Activated naive CD8-positive, alpha-beta T cell treated with anti-CD3 and anti-CD28 coated beads, Interleukin-2, amount 10 ng/mL, durations not matched to agents 7 days and 5 days (primary cell): Measurements from ENCODE around the gene CLEC5A. TPM values are rescaled to one million over a fixed set of nuclear protein-coding genes. Genes with fewer than 3 reads are reported as not detected.
"Not testable (repeated sequence)": the region's sequence is repeated elsewhere in the genome, so short reads cannot be mapped to it uniquely, and the experiment has no call there.

ENCODE experiments used
- ATAC-seq: fragments of 150-1000 bp; cut with Tn5 transposase; one replicate; pipeline ENCODE4 v1.10.0; 2021; ENCODE audit warnings: low read depth, moderate library complexity
- POLR2A ChIA-PET: fragments of 350-600 bp; sonication (Branson Sonifier 250); formaldehyde crosslinking; loops from one replicate; lab custom pipeline; 2021; ENCODE audit warnings: antibody characterized with exemption; lab: Charles Lee
- DNase-seq: peaks from one replicate; pipeline ENCODE4 v3.0.0; 2021
- H3K27ac Mint-ChIP-seq: one replicate; pipeline ENCODE4 v1.8.0; 2022; ENCODE audit warnings: mild to moderate bottlenecking, mixed read lengths
- H3K27me3 Mint-ChIP-seq: one replicate; pipeline ENCODE4 v1.8.0; 2022; ENCODE audit warnings: mild to moderate bottlenecking, moderate library complexity, mixed read lengths
- H3K36me3 Mint-ChIP-seq: one replicate; pipeline ENCODE4 v1.8.0; 2021; ENCODE audit warnings: mild to moderate bottlenecking, mixed read lengths
- H3K4me1 Mint-ChIP-seq: one replicate; pipeline ENCODE4 v1.8.0; 2021; ENCODE audit warnings: mixed read lengths
- H3K4me3 Mint-ChIP-seq: one replicate; pipeline ENCODE4 v1.8.0; 2022; ENCODE audit warnings: mild to moderate bottlenecking, moderate library complexity, mixed read lengths
- H3K9me3 Mint-ChIP-seq: one replicate; pipeline ENCODE4 v1.8.0; 2021; ENCODE audit warnings: mixed read lengths
- total RNA-seq, 2 experiments: library from RNA; stranded (reverse); gene quantifications; one replicate each; pipeline ENCODE4 v1.2.3, GENCODE V29; 2021

Gene CLEC5A
- total RNA-seq, 2 experiments from 2014 or later = 0.44 to 0.60 TPM

DNA sequence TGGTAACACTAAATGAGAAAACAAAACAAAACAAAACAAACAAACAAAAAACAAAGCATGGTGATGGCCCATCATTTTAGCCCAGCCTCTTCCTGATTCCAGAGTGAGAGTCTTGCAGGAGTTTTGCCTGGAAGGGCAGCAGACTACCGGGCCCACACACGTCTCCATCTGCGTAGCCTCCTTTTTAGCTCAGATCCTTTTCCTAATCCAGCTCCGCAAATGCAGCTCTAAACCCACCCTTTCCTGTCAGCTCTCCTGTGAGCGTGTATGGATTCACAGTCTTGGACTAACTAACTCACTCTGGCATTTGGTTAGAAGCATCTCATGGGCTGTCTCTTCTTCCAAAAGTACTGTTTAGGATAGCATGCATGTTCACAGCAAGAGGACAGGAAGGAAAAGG is 16.6 kb downstream of the CLEC5A start:
- Mint-ChIP-seq H3K4me3 (no peak overlapping the region), H3K9me3 (peaks cover 8% of the 10 kb centered on the region), H3K27me3 (no peaks in the 10 kb centered on the region), H3K27ac (no peak overlapping the region), H3K4me1 (no peaks in the 10 kb centered on the region), H3K36me3 (no peaks in the 10 kb centered on the region)
- POLR2A ChIA-PET = no interaction called here
- ATAC-seq (no peak), DNase-seq (no peak)

DNA sequence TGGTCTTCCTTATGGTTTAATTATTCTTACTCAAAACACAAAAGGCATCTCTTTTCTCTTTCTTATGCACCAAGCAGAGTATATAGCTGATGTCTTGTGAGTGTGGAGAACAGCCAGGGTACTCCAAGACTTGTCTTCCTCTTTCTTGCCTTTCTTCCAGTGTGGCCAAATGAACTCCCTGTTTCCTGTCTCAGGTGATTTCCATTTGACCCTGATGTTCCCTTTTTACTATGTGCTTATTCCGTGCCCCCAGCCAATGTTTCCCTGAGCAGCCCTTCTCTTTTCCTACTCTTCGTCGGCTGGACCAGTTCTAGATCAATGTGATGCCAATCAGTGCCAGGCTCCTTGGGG is 18.0 kb downstream of the CLEC5A start:
- ATAC-seq = no peak
- no peak overlapping the region for H3K27ac Mint-ChIP-seq
- H3K4me1 Mint-ChIP-seq = no peaks in the 10 kb centered on the region
- POLR2A ChIA-PET = no interaction called here
- H3K27me3 Mint-ChIP-seq = no peaks in the 10 kb centered on the region
- H3K9me3 Mint-ChIP-seq = peaks cover 8% of the 10 kb centered on the region
- no peaks in the 10 kb centered on the region for H3K36me3 Mint-ChIP-seq
- no peak overlapping the region for H3K4me3 Mint-ChIP-seq
- DNase-seq = no peak

DNA sequence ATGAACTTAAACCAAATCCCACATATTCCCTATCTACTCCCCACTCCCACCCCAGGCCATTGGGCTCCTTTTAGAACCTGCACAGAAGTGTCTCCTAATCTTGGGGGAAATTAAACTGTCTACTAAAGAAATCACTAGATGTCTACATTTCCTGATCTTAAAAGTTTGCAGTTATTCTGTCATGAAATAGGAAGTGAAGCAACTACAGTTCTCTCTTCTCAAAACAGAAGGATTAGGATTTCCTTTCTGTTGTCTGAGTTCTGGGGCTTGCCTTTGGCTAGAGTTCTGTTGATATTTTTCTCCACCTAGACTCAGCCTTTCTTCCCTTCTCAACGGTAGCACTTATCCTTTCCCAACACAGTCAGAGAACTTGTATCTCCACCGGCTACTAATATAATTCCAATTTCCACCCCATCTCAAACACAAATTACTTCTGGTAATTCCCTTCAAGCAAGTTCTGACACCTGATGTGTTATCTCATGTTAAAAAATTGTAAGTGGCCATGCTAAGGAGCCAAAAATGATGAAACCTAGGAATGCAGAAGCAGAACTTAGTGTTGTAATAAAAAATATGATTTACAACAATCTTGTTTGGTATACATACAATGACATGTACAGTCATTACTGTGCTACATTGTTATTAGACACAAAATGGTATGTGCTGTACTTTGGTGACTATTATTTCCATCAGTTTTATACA is 18.5 kb downstream of the CLEC5A start:
- no peaks in the 10 kb centered on the region for H3K27me3 Mint-ChIP-seq
- no peak for ATAC-seq
- no peak for DNase-seq
- H3K4me3 Mint-ChIP-seq = no peak overlapping the region
- POLR2A ChIA-PET = no interaction called here
- no peaks in the 10 kb centered on the region for H3K4me1 Mint-ChIP-seq
- no peaks in the 10 kb centered on the region for H3K36me3 Mint-ChIP-seq
- peaks cover 8% of the 10 kb centered on the region for H3K9me3 Mint-ChIP-seq
- H3K27ac Mint-ChIP-seq = no peak overlapping the region

DNA sequence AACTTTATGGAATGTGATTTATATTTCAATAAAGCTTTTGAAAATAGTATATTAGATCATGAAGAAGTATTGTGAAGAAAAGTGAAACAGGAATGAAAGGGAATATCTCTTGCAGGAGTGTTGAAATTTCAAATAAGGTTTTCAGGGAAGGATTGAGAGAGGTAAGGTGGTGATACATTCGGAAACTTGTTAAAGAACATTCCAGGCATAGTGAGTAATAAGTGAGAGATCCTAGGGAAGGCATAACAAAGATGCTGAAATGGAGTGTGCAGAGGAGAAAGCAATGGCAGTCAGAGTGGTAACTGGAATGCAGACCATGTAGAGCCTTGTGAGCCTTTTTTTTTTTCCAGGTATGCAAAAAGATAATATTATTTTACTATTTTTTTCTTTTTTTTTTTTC is 26.5 kb downstream of the CLEC5A start:
- Mint-ChIP-seq H3K27me3 (no peaks in the 10 kb centered on the region), H3K4me3 (no peak overlapping the region), H3K36me3 (no peaks in the 10 kb centered on the region), H3K9me3 (peaks cover 1% of the 10 kb centered on the region), H3K27ac (no peak overlapping the region), H3K4me1 (no peaks in the 10 kb centered on the region)
- ATAC-seq (no peak), DNase-seq (no peak)
- POLR2A ChIA-PET = no interaction called here

DNA sequence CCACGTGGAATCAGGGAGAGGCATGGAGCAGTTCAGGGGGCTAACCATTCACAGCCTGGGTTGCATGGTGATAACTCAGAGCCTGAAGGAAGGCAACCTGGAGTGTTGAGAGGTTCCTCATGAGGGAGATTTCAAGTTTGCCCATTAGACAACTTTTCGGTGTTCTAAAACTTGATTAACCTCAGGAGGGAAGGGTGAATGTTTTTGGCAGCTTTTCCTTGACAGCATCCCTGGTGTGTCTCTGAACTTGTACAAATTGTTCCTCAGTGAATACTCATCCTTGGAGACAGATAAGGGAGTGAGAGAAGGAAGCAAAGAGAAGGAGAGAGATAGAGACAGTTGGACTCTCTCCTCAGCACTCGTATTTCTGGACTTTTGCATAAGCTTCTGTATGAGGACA is 30.7 kb downstream of the CLEC5A start, which contains the start of gene OR9A4:
TSS of gene OR9A4 (plus strand) at position 301 of the 400 bp plus-strand sequence. CDS start 2,477 bp downstream, outside the sequence.
- Mint-ChIP-seq H3K9me3 (peaks cover 1% of the 10 kb centered on the region), H3K27me3 (no peaks in the 10 kb centered on the region), H3K36me3 (no peaks in the 10 kb centered on the region), H3K27ac (no peak within 1 kb of the TSS), H3K4me1 (no peaks in the 10 kb centered on the region), H3K4me3 (no peak within 1 kb of the TSS)
- POLR2A ChIA-PET = no interaction called here
- ATAC-seq (no peak), DNase-seq (no peak)

DNA sequence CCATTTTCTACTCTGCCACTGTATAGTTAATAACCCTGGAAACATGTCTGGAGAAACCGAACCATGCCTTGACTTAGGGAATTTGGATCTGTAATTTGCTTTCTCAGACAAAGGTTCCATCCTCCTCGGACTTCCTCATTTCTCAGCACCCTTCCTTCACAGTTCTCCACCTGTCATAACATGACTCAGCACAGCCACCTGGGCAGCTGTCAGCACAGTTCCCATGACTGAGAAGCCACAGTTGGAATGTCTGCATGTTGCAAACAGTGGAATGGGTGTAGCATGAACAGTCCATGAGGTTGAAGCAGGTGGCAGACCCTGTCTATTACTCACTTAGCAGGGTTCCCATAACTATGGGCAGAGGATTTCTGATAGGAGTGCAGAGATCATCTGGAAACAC is 31.2 kb downstream of the CLEC5A start:
- DNase-seq (no peak), ATAC-seq (no peak)
- no peaks in the 10 kb centered on the region for H3K36me3 Mint-ChIP-seq
- H3K27ac Mint-ChIP-seq = no peak overlapping the region
- H3K27me3 Mint-ChIP-seq = no peaks in the 10 kb centered on the region
- H3K9me3 Mint-ChIP-seq = peaks cover 1% of the 10 kb centered on the region
- H3K4me1 Mint-ChIP-seq = no peaks in the 10 kb centered on the region
- POLR2A ChIA-PET = no interaction called here
- no peak overlapping the region for H3K4me3 Mint-ChIP-seq

DNA sequence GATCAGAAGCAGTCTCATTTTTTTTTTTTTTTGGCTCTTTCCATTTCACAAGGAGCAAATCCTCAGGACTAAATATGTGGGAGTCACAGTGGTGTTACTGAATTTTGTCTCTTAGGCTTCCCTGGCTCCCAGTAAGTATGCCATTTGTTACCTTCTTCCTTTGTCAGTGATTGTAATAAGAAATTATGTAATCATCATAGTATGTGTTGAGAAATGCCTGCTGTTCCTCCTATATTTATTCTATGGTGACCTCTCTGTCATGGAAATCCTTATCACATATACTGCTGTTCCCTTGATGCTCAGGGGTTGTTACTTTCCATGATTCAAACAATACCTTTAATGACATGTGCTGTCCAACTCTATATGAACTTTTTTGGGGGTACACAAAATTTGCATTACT is 35.4 kb downstream of the CLEC5A start:
- Mint-ChIP-seq H3K9me3 (no peaks in the 10 kb centered on the region), H3K27ac (no peak overlapping the region), H3K27me3 (peaks cover 2% of the 10 kb centered on the region), H3K4me3 (no peak overlapping the region), H3K36me3 (no peaks in the 10 kb centered on the region), H3K4me1 (no peaks in the 10 kb centered on the region)
- DNase-seq (no peak), ATAC-seq (no peak)
- POLR2A ChIA-PET = no interaction called here

DNA sequence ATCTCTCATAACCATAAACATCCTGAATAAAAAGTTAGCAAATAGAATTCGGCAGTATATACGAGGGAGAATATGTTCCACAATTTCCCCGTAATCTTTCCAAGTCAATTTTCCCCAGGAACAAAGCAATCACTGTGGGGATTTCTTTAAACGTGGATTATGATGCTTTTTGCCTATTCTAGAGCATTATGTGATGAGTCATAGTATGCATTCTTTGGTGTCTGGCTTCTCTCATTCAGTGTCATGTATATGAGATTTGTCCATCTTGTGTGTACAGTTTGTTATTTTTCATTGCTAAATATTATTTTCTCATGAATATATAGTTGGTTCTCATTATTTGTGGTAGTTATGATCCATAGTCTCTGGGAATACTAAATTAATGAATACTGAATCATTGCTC is 40.5 kb downstream of the CLEC5A start:
- POLR2A ChIA-PET = no interaction called here
- H3K27ac Mint-ChIP-seq = no peak overlapping the region
- no peak for ATAC-seq
- no peaks in the 10 kb centered on the region for H3K4me1 Mint-ChIP-seq
- peaks cover 4% of the 10 kb centered on the region for H3K27me3 Mint-ChIP-seq
- H3K4me3 Mint-ChIP-seq = no peak overlapping the region
- H3K9me3 Mint-ChIP-seq = no peaks in the 10 kb centered on the region
- no peaks in the 10 kb centered on the region for H3K36me3 Mint-ChIP-seq
- no peak for DNase-seq

DNA sequence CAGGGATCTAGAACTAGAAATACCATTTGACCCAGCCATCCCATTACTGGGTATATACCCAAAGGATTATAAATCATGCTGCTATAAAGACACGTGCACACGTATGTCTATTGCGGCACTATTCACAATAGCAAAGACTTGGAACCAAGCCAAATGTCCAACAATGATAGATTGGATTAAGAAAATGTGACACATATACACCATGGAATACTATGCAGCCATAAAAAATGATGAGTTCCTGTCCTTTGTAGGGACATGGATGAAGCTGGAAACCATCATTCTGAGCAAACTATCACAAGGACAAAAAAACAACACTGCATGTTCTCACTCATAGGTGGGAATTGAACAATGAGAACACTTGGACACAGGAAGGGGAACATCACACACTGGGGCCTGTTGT is 47.4 kb downstream of the CLEC5A start:
- H3K4me1 Mint-ChIP-seq, H3K36me3 Mint-ChIP-seq, H3K27ac Mint-ChIP-seq, DNase-seq, H3K9me3 Mint-ChIP-seq, ATAC-seq, POLR2A ChIA-PET, H3K4me3 Mint-ChIP-seq, H3K27me3 Mint-ChIP-seq: not testable (repeated sequence)

DNA sequence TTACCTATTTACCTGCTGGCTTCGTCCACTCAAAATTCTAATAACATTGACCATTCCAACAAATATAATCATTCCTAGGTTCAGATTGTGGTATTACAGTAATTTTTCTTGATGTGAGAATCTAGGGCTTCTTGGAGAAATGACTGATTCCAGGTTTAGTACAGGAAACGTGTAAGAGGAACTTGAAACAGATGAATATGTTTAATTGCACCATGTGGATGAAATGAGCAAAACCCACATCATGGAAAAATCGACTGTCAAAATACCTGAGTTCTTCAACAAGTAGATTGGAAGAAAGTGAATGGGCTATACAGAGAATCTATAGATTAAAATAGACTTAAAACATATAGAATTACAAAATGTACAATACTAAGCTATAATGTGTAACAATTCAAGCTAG is 55.4 kb downstream of the CLEC5A start:
- Mint-ChIP-seq H3K4me1 (no peaks in the 10 kb centered on the region), H3K4me3 (no peak overlapping the region), H3K27me3 (no peaks in the 10 kb centered on the region), H3K27ac (no peak overlapping the region), H3K36me3 (no peaks in the 10 kb centered on the region), H3K9me3 (no peaks in the 10 kb centered on the region)
- DNase-seq = no peak
- POLR2A ChIA-PET = no interaction called here
- no peak for ATAC-seq

DNA sequence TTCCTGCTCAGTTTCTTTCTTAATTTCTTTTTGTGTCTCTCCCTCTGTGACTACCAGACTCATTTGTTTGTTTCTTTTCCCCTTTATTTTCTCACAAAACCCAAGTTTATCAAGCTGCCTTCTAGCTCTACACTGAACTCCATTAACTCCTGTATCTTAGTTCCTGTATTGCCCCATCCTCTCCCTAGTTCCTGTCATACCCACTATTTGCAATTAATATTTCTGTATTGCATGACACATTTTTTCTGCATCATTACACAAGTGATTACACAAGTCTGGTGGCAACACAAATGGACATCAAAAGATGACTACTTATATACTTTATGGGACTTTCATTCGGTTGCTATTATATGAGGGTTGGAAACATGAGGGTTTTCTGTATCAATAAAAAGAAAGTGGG is 57.5 kb downstream of the CLEC5A start:
- Mint-ChIP-seq H3K4me3 (no peak overlapping the region), H3K36me3 (no peaks in the 10 kb centered on the region), H3K27me3 (peaks cover 5% of the 10 kb centered on the region), H3K9me3 (peaks cover 3% of the 10 kb centered on the region), H3K4me1 (no peaks in the 10 kb centered on the region), H3K27ac (no peak overlapping the region)
- ATAC-seq (no peak), DNase-seq (no peak)
- POLR2A ChIA-PET = no interaction called here

DNA sequence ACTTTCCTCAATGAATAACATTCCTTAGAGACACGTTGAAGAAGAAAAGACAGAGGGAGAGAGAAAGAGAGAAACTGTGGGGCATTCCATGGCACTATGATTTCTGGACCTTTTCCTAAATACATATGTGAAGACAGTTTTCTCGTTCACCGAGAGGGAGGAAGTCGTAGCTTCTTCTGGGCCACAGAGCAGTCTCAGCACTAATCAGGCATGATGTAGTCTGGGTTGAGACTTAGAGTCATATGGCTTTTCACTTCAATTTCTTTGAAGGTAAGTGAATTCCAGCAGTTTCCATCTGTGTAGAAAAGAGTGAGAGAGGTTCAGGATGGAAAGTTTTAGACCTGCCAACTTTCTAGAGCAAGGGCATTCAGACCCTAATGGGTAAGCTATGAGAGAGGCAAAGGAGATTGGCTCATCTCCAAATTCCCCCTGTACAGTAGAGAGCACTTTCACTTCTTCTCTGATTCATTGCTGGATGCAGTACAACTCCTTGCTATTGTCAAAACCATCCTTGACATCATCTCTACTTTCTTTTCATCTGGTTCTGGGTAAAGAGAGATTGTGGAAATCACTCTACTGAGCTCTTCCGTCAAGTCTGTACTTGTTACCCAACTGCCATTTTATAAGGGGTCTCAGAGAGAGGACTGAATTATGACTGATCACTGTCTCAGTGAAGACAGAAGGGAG is 62.1 kb downstream of the CLEC5A start:
- H3K4me3 Mint-ChIP-seq = no peak overlapping the region
- peaks cover 7% of the 10 kb centered on the region for H3K9me3 Mint-ChIP-seq
- H3K27me3 Mint-ChIP-seq = peaks cover 5% of the 10 kb centered on the region
- DNase-seq (no peak), ATAC-seq (no peak)
- POLR2A ChIA-PET = no interaction called here
- H3K36me3 Mint-ChIP-seq = no peaks in the 10 kb centered on the region
- no peak overlapping the region for H3K27ac Mint-ChIP-seq
- H3K4me1 Mint-ChIP-seq = no peaks in the 10 kb centered on the region

DNA sequence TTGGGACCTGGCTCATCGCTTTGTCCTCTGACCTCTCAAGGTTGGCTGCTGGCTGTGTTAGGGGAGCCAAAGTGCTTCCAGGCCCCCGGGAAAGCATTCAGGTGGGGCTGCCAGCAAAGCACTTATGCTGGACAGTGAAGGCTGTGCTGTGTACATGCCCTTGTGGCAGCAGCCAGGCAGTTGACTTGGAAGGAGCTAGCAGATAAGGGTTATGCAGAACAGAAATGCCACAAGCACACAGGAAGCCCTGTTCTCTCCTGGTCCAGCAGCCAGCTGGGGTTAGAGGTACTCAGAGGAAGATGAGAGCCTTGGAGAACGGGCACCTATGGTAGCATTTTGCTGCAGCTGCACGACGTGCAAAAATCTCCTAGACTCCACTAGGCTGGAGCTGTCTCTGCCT is 65.8 kb downstream of the CLEC5A start:
- DNase-seq (no peak), ATAC-seq (no peak)
- no peaks in the 10 kb centered on the region for H3K36me3 Mint-ChIP-seq
- no peak overlapping the region for H3K27ac Mint-ChIP-seq
- H3K9me3 Mint-ChIP-seq = peaks cover 12% of the 10 kb centered on the region
- H3K4me1 Mint-ChIP-seq = no peaks in the 10 kb centered on the region
- no peak overlapping the region for H3K4me3 Mint-ChIP-seq
- POLR2A ChIA-PET = no interaction called here
- H3K27me3 Mint-ChIP-seq = peaks cover 2% of the 10 kb centered on the region

DNA sequence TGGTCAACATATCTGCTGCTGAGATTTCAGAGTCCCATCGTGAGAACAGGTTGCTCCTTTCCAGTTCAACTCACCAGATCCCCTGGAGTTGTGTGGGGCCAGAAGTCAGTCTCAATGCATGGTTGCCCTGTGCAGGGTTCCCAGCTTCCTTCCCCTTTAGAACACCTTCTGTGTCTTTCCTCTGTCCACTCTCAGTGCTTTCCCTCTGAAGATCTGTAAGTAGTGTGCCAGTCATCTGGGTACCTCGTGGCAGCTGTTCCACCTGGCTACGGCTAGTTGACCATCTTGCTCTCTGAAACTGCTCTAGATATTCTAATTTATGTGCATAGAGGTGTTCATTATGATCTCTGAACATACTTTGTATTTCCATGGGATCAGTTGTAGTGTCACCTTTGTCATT is 69.4 kb downstream of the CLEC5A start:
- H3K4me1 Mint-ChIP-seq = no peaks in the 10 kb centered on the region
- no peak overlapping the region for H3K27ac Mint-ChIP-seq
- no peak for ATAC-seq
- no peaks in the 10 kb centered on the region for H3K36me3 Mint-ChIP-seq
- H3K4me3 Mint-ChIP-seq = no peak overlapping the region
- POLR2A ChIA-PET = no interaction called here
- peaks cover 9% of the 10 kb centered on the region for H3K9me3 Mint-ChIP-seq
- no peaks in the 10 kb centered on the region for H3K27me3 Mint-ChIP-seq
- DNase-seq = no peak
